DMS53 (cell line): ENCODE data around the gene FGD5.
A peak's percentile ranks its signal among the peaks of the same experiment; 100 is the strongest.

ENCODE experiments used
- DNase-seq: peaks from one replicate; lab custom pipeline; 2025; lab: John Stamatoyannopoulos, UW

FGD5 gene

DNA sequence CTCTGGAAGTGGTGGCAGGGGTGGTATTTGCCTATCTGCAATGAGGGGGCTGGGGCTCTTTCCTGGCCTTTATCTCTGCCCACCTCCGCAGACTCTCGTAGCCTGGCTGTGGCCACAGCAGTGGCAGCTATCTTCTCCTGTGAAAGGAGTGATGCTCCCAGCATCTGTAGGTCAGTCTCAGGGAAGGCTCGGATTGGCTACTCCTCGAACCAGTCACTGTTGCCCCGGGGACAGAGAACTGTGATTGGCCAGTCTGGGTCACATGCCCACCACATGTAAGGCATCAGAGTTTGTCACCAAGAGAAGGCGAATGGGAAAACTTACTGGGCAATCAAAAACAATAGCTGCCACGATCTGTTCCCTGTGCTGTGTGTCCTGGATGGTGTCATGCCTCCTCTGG is 30.1 kb upstream of the FGD5 start:
- no peak for DNase-seq

DNA sequence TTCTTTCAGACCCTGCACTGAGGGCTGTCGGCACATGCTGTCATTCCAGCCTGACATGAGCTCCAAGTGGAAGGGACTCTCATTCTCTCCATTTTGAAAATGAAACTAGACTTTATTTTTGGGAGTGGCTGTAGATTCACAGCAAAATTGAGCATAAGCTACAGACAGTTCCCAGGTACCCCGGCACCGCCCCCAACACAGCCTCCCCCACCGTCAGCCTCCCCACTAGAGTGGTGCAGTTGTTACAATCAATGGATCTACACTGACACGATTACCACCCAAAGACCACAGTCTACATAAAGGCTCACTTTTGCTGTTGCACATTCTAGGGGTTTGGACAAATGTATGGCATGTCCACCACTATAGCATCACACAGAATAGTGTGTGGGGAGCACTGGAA is 29.5 kb upstream of the FGD5 start:
- DNase-seq = no peak

- no peak for DNase-seq
Observed at GRCh38 chr3:14789640-14790285, 29.0 kb upstream of the FGD5 start.

DNA sequence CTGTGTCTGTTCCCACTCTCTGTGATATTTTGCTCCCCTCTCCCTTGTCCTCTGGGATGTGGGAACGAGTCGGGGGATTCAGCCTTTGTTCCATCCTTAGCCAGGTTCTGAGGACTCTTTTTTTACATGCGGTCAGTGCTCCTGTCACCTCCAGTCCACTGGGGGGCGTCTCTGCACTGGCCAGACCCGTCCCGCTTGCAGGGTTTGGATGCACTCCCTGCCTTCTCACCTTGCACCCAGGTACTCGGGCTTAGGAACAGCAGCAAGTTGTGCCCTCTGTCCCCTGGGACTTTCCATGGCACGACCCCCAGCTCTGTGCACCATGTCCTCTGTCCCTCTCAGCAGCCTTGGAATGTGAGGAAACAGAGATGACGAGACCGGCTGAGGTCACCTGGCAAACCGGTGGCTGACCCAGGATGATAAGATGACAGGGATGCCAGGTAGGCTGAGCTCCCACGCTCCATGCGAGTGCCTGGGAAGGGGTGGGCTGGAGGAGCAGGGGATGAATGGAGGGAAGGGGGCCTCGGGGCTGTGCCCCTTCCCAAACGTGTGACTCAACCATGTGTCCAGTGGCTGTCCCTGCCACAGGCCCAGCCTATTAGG is 27.3 kb upstream of the FGD5 start:
- peak; percentile 59 for DNase-seq

DNA sequence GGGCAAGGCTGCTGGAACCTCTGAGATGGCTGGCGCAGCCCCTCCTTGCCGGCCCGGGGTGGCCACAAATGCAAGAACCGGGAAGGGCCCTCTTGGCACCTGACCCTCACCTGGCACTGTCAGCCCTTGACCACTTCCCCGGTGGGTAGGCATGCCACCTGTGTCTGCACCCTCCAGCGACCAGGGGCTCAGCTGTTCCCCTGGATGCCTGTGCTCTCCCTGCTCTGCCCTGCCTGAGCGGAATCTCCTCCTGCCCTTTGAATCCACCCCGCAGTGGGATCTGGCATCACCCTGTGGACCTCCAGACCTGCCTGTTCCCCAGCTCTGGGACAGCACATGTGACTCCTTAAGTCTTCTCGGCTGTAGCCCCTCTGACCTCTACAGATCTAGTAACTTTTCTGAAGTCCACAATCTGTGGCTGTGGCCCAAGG is 26.1 kb upstream of the FGD5 start:
- DNase-seq = no peak

DNA sequence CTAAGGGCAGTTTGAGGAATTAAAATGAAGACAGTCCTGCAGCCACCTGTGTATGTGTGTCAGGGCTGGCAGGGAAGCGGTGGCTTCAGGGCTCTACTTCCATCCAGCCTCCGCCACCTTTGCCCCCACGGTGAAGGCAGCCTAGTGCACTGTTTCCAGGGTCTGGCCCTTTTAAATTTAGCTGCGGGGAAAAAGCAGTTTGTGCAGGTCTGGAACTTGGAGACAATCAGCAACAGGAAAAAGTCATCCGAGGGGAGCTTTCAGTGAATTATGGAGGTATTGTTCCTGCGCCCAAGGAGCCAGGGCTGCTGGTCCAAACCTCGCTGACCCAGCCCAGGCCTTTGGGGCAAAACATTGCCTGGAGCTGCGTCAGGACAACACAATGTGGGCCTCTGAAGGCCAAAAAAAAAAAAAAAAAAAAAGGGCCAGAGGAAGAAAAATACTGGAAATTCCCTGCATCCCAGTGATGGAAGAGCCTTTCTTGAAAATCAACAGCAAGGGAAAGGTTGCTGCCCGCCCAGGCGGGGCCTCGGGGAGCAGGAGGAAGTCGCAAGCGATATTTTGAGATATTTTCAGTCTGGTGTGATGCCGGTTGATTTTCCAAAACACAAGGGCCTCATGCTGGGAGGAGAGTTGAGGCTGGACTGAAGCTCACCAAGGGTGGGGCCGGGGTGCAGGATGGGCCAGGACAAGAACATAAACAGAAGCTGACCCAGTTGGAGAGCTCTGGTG is 25.5 kb upstream of the FGD5 start:
- DNase-seq = no peak

GRCh38 chr3:14793858-14794234 is 24.9 kb upstream of the FGD5 start:
- DNase-seq = no peak

DNA sequence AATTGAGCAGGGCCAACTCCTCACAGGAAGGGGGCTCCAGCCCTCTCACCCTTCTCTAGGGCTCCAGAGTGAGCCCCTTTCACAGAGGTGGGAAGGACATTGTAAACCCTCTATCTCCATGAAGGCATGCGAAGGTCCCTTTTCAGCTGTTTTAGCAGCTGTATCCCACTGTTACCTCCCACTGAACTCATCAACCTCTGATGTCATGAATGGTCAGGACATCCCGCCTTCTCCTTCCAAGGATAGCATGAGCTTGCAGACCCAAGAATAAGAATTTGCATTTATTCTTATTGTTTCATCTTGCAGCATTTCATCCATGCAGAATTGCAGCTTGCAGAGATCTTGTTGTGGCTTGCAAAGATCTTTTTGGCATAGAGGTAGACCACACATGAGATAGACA is 24.3 kb upstream of the FGD5 start:
- DNase-seq = no peak

GRCh38 chr3:14795996-14796395 is 22.8 kb upstream of the FGD5 start:
- no peak for DNase-seq

- DNase-seq = no peak
Observed at GRCh38 chr3:14796403-14797077, 22.2 kb upstream of the FGD5 start.

GRCh38 chr3:14797731-14798130 is 21.0 kb upstream of the FGD5 start:
- no peak for DNase-seq

DNA sequence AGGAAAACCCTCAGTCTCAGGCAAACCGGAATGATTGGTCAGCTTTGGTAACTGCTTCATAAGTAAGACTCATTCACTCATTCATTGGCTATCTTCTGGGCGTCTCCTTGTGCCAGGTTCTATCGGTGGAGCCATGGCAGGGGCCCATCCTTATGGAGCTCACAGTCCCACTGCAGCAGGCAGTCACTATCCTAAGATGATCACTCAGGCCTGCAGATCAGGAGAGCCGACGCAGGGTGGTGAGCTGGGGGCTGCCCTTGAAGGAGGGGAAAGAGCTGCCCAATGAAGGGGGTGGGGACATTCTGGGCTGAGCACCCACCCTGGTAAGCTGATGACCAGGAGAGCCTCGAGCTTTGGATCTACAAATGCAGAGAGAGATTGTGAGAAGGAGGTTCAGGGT is 20.5 kb upstream of the FGD5 start:
- no peak for DNase-seq

DNA sequence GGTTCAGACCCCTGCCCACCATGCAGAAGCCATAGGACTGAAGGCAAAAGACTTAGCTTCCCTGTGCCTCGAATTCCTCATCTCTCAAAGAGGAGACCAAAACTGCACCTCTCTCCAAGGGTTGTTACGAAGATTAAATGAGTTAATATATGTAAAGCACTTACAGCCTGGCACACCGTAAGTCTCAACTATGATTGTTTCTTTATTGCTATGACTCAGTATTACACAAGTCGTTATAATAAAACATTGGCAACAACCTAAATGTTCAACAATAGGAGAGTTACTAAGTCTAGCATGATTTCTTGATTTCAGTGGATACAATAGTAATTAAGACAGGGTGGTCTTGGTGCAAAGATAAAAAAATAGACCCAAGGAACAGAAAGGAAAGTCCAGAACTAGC is 19.6 kb upstream of the FGD5 start:
- no peak for DNase-seq

GRCh38 chr3:14801031-14801430 is 17.7 kb upstream of the FGD5 start:
- DNase-seq = no peak

DNA sequence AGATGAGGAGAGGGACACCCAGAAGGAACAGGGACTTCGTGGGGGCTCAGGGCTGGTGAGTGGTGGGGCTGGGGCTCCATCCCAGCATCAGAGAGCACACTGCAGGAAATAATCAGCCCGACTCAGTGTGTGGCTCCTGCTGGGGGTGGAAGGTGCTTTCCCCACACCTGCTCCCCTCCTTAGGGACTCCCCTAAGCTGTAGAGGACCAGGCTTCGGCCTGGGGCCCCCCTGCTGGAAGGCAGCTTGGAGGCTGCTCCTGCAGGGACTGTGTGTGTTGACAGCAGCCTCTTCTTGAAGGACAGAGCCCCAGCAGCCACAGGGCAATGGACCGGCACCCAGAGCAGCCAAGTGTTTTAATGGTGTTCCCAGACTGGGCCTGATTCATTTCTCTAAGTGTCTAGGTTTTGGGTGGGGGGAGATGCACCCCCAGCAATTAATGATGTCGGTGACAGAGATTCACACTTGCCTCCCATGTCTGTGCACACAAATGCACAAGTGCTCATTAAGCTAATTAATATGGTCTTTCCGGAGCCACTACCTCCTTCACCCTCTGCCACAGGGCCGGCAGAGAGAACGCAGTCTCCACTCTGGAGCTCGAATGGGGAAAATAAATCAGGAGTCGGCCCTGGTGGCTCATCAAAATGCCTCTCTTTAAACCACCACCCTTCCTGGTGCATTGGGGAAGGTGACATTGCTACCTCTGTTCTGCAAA is 16.9 kb upstream of the FGD5 start:
- no peak for DNase-seq

- DNase-seq = no peak
Observed at GRCh38 chr3:14802381-14802731, 16.4 kb upstream of the FGD5 start.

GRCh38 chr3:14803101-14803980 is 15.4 kb upstream of the FGD5 start:
- DNase-seq = peak; percentile 10

DNA sequence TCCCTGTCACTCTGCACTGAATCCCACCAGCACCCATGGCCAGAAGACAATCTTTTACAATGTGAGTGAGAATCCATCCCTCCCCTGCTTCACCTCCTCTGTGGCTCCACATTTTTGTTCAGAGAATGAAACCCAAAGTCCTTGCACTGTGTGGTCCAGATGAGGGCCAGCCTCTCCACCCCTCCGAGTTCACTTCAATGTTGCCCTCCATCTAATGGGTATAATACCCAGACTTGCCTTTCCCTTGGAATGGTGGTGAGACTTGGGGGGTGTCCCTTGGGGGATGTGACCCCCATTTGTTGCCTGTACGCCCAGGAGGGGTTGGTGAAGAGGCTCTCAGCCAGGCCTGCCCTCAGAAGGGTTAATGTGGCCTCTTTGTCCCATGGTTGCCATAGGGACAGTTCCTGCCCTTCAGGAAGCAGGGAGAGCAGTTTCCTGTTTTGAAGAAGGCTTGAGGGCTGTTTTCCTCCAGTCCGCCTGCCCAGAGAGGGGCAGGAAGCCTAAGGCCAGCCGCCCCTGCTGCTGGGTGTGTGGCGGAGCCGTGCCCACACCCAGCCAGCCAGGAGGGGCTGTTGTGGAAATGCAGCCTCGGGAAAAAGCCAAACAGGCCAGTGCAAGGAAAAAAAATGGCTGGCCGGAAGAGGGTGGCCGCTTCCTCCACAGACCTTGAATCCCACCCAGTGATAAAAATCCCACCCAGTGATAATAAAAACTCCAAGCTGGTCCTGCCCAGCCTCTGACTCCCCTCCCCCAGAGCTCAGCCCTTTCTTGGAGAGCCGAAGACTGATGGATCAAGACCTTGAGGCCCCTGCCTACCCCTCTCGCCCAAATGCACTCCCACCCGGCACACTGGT is 14.6 kb upstream of the FGD5 start:
- DNase-seq = no peak

- DNase-seq = no peak
Observed at GRCh38 chr3:14804835-14805780, 13.7 kb upstream of the FGD5 start.
